H54 (cell line): ENCODE measurements around the gene RAB11FIP4.

Source experiments
- DNase-seq: peaks from one replicate; pipeline ENCODE4 v3.0.0; 2011; ENCODE audit warnings: low spot score, mixed read lengths; ENCODE audit not compliant: insufficient read length
- FAIRE-seq: peaks from 3 replicates; lab custom pipeline; 2011; peaks lifted over from hg19 to GRCh38; lab: Jason Lieb, UNC
- POLR2A ChIP-seq: IDR thresholded peaks from 2 replicates; pipeline ENCODE4 v1.6.1; 2011; ENCODE audit warnings: low read depth, mild to moderate bottlenecking, low read length

RAB11FIP4 gene

DNA sequence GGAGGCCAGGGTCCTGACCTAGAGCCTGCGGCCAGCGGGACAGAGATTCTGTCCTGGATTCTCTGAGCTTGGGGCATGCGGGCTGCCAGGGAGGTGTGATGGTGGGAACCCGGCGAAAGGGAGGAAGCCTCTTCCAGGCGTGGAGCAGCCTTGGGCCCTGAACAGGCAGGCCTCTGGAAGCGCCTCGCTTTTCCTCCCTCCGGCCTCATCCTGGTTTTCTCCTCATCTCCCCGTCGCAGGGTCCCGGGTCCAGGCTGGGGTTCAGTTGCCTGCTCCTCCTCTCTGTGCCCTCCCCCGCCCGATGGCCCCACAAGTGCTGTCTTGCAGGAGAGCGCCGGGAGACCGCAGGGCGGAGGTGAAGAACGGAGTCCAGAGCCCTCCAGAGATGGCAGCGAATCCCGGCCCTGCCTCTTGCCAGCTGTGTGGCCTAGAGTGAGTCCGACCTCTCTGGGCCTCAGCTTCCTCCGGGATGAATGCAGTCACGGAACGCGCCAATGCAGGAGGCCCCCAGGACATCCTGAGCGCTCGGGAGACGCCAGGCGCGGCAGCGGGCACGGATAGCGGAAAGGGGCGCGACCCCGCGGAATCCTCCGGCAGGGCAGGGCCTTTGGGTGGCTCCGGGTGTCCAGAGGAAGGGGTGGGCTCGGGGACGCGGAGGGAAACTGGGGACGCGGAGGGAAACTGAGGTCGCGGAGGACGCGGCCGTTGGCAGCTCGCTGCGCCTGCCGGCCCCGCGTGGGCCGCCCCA, 553 bp upstream of the RAB11FIP4 start:
- DNase-seq, result no peak
- TF ChIP-seq POLR2A, result no peak

DNA sequence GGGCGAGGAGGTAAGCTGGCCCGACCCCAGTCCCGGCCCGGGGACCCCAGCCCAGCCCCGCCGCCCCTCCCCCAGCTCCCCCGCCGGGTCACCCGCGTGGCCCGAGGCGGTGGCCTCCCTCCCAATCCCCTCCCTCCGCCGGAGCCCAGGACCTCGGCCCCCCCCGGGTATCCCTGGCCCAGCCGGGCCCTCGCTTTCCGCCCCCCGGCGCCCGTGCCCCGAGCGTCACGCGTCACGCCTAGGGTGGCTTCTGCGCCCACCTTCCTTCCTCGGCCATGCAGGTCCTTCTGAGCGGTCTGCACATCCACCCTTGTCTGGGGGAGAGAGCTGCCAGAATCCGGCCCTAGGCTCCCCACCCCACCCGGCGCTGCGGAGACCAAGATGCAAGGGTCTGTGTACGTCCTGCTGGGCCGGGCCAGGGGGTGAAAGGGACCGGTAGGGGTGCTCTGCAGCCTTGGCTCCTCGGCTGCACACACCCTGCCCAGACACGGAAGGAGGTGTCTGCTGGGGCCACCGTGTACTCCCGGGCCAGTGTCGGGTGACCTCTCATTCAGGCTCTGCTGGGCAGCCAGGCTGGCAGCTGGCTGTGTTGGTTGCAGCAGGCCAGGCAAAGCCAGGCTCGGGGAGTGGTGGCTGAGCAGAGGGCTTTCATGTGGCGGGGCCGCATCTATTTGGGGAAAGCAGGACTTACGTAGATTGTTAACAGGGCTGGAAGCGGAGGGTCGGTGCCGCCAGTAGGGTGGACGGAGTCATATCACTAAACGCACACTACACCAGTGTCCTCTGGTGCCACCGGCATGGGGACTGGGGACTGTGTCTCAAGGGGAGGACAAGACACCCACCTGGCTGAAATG, 754 bp downstream of the RAB11FIP4 start:
- FAIRE-seq, result no peak
- DNase-seq, result no peak
- TF ChIP-seq POLR2A, result no peak

More for the DNA sequence above, 553 bp upstream of the RAB11FIP4 start:
- FAIRE-seq, result no peak

DNA sequence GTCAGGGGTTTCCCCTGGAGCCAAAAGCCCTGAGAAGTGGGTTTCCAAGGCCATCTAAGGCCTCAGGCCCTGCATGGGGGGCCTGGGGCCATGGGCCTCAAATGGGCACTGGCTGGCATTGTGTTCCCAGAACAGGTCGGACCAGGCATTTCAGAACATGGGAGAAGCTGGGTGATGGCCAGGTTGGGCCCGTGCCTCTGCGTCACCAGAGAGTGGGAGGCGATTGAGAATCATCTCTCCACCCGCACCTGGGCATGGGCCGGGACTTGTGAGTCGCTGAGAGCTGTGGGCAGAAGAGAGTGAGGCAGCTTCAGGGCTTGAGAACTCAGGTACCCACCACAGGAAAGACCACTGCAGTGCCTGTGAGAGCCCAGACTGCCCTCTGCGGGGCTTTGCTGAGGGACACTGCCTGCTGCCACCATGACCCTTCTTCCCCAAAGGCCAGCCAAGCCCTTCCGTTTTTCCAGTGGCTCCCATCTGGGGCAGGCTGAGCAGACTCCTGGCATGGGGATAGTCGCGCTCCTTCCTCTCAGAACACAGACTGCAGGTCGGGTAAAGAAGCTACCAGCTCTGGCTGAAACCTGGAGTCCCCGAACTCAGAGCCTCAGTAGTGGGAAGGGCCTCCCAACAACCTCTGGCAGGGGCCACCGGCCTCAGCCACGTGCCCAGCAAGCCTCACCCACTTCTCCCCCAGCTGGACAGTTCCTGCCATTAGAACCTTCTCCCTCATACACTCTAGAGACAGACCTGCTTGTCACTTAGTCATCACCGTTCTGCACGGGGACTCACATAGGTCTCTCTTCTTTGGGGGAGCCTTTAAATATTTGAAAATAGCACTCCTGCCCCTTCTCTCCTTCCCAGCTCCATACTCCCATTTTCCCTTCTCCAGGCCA, 1.6 kb downstream of the RAB11FIP4 start:
- DNase-seq, result no peak
- no peak for TF ChIP-seq POLR2A
- no peak for FAIRE-seq

DNA sequence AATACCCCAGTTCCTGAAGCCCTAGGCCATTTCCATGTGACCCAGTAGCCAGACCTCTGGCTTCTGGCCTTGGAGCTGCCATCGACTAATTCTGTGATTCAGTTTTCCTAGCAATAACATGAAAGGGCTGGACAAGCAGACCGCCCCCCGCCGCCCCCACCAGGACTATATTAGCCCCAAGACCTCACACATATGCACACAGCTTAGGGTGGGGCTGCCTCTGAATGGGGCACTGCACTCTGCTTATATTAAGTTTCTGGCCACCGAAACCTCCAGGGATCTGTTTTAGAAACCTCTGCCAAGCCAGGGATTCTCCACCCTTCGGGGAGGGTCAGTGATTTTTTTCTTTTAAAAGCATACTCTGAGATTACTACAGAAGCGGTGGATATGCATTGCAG, 2.3 kb downstream of the RAB11FIP4 start:
- no peak for FAIRE-seq
- DNase-seq, result no peak
- no peak for TF ChIP-seq POLR2A

DNA sequence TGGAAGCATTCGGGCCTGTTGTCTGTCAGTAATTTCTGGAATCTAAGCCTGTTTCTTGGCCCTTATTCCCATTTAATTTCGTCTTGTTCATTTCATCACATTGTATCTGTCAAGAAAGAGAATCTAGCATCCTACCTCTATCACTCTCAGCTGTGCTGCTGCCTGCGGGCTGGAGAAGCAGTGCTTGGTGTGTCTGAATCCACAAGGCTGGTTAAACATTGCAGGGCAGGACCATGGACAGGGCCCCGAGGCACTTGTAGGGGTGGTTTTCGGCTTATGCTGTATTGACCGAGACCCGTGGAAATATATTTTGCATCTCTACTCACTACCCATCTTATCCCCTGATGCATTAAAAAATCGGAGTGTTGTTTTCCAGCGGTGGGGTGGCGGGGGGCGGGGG, 3.1 kb downstream of the RAB11FIP4 start:
- no peak for TF ChIP-seq POLR2A
- no peak for FAIRE-seq
- DNase-seq, result no peak

DNA sequence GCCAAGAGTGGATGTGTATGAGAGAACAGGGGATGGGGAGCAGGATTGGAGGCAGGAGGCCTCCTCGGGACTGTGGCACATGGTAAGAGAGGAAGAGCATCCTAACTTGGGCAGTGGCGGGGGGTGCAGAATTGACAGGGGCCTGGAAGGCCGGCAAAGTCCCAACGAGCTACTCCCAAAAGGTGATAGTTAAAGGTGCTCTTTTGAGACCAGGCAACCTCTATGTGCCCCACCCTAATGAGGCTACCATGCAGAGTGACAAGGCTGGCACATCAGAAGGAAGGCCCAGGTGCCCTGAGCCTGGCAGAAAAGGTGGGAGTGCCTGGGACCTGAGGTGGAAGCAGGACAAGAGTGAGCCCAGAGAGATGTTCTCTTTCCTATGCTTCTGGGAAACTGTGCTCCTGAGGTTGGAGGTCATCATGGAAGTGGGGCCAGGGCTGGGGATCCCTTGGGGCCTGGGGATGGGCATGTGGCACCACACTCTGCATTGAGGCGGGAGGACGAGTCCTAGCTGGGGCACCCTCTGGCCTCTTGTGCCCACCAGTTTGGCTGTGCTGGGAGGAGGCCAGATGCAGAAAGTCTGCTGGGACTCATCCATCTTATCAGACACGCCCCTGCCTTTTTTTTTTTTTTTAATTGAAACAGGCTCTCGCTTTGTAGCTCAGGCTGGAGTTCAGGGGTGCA, 5.9 kb downstream of the RAB11FIP4 start:
- DNase-seq (no peak), FAIRE-seq (no peak)
- no peak for TF ChIP-seq POLR2A

DNA sequence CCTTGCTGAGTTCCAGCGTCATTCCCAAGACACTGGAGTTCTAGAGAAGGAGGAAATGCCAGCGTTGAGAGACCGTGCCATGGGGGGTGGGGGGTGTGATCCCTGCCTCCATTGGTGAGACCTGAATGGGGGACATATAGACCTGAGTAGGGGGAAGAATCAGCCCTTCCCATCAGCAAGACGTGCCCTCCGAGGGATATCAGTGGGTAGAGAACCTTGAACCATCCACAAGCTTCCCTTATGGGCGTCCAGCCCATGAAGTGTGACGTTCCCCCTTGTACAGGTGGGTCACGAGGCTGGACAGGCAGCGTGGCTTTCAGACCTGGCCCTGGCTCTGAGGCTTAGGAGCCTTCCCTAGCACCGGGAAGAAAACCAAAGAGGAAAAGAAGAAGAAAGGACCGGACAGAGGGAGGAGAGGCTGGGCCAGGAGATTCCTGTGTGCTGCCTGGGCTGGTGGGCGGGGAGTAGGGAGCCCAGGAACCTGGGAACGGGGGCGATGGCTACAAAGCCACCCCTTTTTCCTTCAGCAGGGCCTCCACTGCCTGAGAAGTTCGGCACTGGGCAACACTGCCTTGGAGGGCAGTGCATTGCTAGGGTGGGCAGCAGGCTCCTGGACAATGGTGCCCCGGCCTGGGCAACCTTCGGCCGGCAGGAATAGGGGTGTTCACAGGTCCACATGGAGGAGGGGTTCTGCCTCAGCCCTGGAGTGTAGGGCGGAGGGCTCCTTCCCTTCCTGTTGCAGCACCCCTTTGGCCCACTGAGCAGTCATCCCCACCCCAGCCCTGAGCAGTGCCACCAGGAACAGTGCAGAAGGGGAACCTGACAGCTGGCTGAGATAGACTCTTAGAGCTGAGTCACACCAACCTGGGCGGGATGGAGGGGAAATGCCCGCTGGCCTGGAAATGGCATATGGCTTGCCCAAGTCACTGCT, 7.2 kb downstream of the RAB11FIP4 start:
- DNase-seq (no peak), FAIRE-seq (no peak)
- no peak for TF ChIP-seq POLR2A

DNA sequence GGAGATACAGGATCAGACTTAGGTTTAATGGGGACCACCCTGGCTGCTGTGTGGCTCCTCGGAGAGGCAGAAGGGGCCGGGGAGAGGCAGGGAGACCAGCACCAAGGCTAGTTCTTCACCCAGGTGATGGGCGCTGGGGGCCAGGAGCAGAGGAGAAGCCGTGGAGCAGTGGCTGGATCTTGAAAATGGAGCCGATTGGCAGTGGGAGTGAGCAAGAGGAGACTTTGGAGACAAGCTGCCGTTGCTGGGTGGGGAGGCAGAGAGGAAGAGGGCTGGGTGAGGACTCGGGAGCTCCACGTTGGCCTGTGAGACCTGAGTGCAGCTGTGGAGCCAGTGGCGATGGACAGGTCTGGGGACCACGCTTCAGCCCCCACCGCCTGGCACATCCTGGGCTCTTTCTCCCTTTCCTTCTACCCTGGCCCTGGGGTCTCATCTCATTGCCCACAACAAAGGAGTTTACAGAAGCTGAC, 9.0 kb downstream of the RAB11FIP4 start:
- no peak for FAIRE-seq
- DNase-seq, result no peak
- no peak for TF ChIP-seq POLR2A

DNA sequence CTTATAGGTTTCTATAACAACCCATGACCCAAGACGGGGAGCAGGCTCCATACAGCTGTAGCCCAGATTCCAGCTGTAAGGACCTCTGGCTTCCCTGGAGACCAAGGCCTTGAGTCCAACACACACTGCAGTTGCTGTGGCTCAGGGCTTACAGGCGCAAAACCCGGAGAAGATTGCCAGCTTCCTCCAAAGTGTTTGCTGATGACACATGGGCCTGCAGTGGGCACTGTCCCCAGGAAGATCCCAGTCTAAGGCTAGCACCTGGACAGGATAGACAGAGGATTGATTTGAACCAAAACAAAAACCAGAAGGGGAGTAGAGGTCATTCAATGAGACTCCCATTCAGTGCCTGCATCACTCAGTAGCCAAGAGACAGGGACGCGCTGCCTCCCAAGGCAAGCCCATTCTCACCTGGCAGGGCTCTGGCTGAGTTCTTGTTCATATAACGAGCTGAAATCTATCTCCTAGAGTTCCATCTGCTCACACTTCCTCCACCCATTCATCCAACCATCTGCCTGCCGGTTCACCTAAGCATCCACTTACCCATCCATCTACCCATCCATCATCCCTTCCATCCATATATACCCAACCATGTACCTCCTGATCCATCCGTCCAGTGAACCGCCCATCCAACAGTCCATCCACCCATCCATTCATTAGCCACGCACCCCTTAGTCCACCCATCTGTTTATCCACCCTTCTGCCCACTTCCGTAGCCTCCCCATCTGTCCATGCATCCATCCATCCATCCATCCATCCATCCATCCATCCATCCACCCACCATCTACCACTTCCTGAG, 10.2 kb downstream of the RAB11FIP4 start:
- DNase-seq, result no peak
- no peak for TF ChIP-seq POLR2A
- no peak for FAIRE-seq

DNA sequence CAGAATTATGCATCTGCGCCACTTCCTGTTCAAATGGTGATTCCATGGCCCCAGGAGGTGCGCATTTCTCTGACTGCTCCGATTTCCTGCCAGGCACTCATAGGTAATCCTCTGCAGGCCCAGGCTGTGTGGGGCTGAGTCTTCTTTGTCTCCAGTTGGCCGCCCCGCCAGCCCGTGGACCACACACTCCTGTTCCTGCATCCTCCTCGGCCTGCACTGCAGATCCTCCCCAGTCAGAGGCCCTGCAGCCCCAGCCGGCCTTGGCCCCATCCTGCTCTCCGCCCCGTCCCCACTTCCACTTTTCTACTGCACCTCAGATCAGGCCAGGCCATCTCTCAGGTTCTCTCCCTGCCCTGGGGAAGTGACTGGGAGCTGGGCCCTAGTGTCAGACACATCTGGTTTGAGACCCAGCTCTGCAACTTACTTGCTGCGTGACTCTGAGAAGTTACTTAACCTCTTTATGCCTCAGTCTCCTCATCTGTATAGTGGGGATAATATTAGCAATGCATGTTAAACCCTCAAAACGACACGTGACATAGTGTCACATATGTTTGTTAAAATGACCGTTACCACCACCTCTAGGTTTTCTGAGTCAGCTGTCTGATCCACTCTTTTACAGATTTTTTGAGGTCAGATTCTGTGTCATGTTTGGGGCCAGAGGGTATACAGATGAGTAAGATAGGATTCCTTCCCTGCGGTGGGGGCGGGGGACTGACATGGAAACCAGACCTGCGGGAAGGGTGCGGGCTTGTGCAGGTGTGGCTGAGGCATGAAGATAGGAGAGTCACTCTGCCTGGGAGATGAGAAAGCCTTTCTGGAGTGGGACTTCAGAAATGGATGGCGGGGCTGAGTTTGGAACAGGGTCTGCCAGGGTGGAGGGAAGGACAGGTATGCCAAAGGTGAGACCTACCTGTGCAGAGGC, 12.8 kb downstream of the RAB11FIP4 start:
- no peak for TF ChIP-seq POLR2A
- FAIRE-seq, result no peak
- no peak for DNase-seq
